H1 (cell line): ENCODE data around the gene TSHB. TPM values are rescaled to one million over a fixed set of nuclear protein-coding genes. Genes with fewer than 3 reads are reported as not detected.

ENCODE experiments used
- CEBPB ChIP-seq: IDR thresholded peaks from 2 replicates; pipeline ENCODE4 v1.6.1; 2012; ENCODE audit warnings: low read depth, low read length
- CTBP2 ChIP-seq: IDR thresholded peaks from 2 replicates; pipeline ENCODE4 v1.7.0; 2011; ENCODE audit warnings: borderline replicate concordance, mild to moderate bottlenecking, moderate library complexity, mixed read lengths, low read length; ENCODE audit not compliant: insufficient read depth, insufficient read length
- RNF2 ChIP-seq: fragments of 200-900, 300-1000 bp; sonication (generic); IDR thresholded peaks from 2 replicates; pipeline ENCODE4 v1.7.1; 2016; ENCODE audit warnings: borderline replicate concordance, low read depth, mild to moderate bottlenecking, antibody characterized with exemption, low read length; ENCODE audit not compliant: poor library complexity, severe bottlenecking; ENCODE audit errors: missing control alignments
- SIRT6 ChIP-seq: IDR thresholded peaks from one replicate; pipeline ENCODE4 v1.7.1; 2012; ENCODE audit warnings: low read length, inconsistent platforms
- polyA plus RNA-seq, 7 experiments: library from polyadenylated mRNA; depleted of rRNA in 3 of 7; stranded (reverse) in 5 of 7; unstranded in 2 of 7; fragments of >200 nt in 5 of 7; fragments of 200-250 nt in 2 of 7; gene quantifications; 1 replicate in 5 of 7; 2 replicates in 1 of 7; 4 replicates in 1 of 7; pipeline versions ENCODE4 v1.2.1 to v1.2.3, GENCODE V29; 2011 to 2013; ENCODE audit warnings: missing spikeins in 2 of 7, mixed read lengths in 2 of 7
- total RNA-seq: library from RNA; stranded (reverse); fragmentation: NEBNext Ultra II Directional; extraction: Animal tissue kit (Norgen Biotek cat#: 25700); gene quantifications from 2 replicates; pipeline ENCODE4 v1.2.1, GENCODE V29; 2021
- TF ChIP-seq, protein P1 (sequence below): fragments of 300-600 bp; sonication (generic); IDR thresholded peaks from 2 replicates; pipeline ENCODE4 v1.7.1; 2012; ENCODE audit warnings: low read length, moderate library complexity, mild to moderate bottlenecking, inconsistent platforms; ENCODE audit not compliant: insufficient replicate concordance

TSHB gene
- total and polyA plus RNA-seq, 2 of the 8 experiments (the other 6 are each of a cell fraction or from before 2014, with no cell fraction given) = not detected

DNA sequence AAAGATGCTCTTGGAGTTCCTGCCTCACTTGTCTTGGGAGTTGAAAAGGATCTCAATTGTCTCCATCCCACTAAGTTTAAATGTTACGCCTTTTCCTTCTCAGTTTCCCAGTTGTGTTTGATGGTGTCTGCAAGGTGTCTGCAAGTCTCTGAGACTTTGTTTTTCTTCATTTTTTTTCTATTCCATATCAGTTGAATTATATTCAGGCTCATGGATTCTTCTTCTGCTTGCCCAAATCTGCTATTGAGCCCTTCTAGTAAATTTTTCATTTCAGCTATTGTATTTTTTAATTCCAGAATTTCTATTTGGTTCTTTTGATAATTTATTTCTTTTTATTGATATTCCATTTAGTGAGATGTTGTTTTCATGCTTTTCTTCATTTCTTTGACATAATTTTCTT lies 47.4 kb upstream of the TSHB start (continued):
- TF ChIP-seq, protein P1, sequence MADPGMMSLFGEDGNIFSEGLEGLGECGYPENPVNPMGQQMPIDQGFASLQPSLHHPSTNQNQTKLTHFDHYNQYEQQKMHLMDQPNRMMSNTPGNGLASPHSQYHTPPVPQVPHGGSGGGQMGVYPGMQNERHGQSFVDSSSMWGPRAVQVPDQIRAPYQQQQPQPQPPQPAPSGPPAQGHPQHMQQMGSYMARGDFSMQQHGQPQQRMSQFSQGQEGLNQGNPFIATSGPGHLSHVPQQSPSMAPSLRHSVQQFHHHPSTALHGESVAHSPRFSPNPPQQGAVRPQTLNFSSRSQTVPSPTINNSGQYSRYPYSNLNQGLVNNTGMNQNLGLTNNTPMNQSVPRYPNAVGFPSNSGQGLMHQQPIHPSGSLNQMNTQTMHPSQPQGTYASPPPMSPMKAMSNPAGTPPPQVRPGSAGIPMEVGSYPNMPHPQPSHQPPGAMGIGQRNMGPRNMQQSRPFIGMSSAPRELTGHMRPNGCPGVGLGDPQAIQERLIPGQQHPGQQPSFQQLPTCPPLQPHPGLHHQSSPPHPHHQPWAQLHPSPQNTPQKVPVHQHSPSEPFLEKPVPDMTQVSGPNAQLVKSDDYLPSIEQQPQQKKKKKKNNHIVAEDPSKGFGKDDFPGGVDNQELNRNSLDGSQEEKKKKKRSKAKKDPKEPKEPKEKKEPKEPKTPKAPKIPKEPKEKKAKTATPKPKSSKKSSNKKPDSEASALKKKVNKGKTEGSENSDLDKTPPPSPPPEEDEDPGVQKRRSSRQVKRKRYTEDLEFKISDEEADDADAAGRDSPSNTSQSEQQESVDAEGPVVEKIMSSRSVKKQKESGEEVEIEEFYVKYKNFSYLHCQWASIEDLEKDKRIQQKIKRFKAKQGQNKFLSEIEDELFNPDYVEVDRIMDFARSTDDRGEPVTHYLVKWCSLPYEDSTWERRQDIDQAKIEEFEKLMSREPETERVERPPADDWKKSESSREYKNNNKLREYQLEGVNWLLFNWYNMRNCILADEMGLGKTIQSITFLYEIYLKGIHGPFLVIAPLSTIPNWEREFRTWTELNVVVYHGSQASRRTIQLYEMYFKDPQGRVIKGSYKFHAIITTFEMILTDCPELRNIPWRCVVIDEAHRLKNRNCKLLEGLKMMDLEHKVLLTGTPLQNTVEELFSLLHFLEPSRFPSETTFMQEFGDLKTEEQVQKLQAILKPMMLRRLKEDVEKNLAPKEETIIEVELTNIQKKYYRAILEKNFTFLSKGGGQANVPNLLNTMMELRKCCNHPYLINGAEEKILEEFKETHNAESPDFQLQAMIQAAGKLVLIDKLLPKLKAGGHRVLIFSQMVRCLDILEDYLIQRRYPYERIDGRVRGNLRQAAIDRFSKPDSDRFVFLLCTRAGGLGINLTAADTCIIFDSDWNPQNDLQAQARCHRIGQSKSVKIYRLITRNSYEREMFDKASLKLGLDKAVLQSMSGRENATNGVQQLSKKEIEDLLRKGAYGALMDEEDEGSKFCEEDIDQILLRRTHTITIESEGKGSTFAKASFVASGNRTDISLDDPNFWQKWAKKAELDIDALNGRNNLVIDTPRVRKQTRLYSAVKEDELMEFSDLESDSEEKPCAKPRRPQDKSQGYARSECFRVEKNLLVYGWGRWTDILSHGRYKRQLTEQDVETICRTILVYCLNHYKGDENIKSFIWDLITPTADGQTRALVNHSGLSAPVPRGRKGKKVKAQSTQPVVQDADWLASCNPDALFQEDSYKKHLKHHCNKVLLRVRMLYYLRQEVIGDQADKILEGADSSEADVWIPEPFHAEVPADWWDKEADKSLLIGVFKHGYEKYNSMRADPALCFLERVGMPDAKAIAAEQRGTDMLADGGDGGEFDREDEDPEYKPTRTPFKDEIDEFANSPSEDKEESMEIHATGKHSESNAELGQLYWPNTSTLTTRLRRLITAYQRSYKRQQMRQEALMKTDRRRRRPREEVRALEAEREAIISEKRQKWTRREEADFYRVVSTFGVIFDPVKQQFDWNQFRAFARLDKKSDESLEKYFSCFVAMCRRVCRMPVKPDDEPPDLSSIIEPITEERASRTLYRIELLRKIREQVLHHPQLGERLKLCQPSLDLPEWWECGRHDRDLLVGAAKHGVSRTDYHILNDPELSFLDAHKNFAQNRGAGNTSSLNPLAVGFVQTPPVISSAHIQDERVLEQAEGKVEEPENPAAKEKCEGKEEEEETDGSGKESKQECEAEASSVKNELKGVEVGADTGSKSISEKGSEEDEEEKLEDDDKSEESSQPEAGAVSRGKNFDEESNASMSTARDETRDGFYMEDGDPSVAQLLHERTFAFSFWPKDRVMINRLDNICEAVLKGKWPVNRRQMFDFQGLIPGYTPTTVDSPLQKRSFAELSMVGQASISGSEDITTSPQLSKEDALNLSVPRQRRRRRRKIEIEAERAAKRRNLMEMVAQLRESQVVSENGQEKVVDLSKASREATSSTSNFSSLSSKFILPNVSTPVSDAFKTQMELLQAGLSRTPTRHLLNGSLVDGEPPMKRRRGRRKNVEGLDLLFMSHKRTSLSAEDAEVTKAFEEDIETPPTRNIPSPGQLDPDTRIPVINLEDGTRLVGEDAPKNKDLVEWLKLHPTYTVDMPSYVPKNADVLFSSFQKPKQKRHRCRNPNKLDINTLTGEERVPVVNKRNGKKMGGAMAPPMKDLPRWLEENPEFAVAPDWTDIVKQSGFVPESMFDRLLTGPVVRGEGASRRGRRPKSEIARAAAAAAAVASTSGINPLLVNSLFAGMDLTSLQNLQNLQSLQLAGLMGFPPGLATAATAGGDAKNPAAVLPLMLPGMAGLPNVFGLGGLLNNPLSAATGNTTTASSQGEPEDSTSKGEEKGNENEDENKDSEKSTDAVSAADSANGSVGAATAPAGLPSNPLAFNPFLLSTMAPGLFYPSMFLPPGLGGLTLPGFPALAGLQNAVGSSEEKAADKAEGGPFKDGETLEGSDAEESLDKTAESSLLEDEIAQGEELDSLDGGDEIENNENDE = no peak
- no peak for TF ChIP-seq CTBP2
- TF ChIP-seq CEBPB = no peak
- TF ChIP-seq SIRT6 = no peak
- TF ChIP-seq RNF2 = no peak
- TF ChIP-seq, all 59 proteins: peak for 0
